ENCODE results near the gene TWIST2. TPM values are rescaled to one million over a fixed set of nuclear protein-coding genes. Genes with fewer than 3 reads are reported as not detected.

The TWIST2 gene
- total RNA-seq, 2 experiments from 2014 or later = not detected

- H3K27ac Mint-ChIP-seq = no peak overlapping the region
- peaks cover 59% of the 10 kb centered on the region for H3K27me3 Mint-ChIP-seq
- no peak overlapping the region for H3K4me3 Mint-ChIP-seq
- H3K9me3 Mint-ChIP-seq = no peaks in the 10 kb centered on the region
- ATAC-seq (ENCODE audit: low read depth) (no peak), DNase-seq (no peak)
- POLR2A ChIA-PET = no interaction called here
- no peaks in the 10 kb centered on the region for H3K4me1 Mint-ChIP-seq
- no peaks in the 10 kb centered on the region for H3K36me3 Mint-ChIP-seq
Observed at GRCh38 chr2:238846628-238847418, 1.1 kb upstream of the TWIST2 start.

DNA sequence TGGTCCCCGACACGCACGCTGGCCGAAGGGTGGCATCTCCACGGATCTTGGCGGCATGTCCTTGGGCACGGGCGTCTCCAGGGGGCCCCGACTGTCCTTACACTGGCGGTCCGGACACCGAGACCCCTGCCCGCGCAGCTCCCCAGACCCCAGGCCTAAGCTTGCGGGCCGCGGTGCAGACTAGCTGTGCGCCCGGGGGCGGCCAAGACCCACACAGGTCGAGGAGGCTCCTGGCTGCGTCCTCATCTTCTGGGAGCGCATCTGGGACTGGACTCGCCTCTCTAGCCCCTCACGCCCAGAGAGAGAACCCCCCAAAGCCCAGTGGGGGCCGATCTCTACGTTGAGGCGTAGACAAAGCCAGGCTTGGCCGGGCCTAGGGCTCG lies 475 bp upstream of the TWIST2 start:
- POLR2A ChIA-PET = no interaction called here
- Mint-ChIP-seq H3K36me3 (no peaks in the 10 kb centered on the region), H3K9me3 (no peaks in the 10 kb centered on the region), H3K27ac (no peak overlapping the region), H3K4me1 (no peaks in the 10 kb centered on the region), H3K4me3 (no peak overlapping the region), H3K27me3 (peaks cover 62% of the 10 kb centered on the region)
- ATAC-seq (ENCODE audit: low read depth) (no peak), DNase-seq (no peak)

DNA sequence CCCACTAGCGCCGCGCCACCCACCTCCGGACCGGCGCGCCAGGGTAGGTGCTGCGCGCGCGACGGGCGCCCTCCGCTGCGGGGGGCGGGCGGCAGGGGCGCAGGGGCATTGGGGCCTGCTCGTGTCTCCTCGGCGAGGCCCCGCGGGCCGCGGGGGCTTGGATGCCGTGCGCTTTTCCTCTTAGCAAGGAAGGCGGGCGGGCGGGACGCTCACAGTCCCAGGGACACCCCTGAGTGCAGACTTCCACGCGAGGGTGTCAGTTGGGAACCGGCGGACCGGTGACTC lies 748 bp downstream of the TWIST2 start:
- DNase-seq = no peak
- Mint-ChIP-seq H3K9me3 (no peaks in the 10 kb centered on the region), H3K27me3 (peaks cover 61% of the 10 kb centered on the region), H3K27ac (no peak overlapping the region), H3K4me1 (no peaks in the 10 kb centered on the region), H3K4me3 (no peak overlapping the region), H3K36me3 (no peaks in the 10 kb centered on the region)
- ATAC-seq (ENCODE audit: low read depth) = no peak
- POLR2A ChIA-PET = no interaction called here

DNA sequence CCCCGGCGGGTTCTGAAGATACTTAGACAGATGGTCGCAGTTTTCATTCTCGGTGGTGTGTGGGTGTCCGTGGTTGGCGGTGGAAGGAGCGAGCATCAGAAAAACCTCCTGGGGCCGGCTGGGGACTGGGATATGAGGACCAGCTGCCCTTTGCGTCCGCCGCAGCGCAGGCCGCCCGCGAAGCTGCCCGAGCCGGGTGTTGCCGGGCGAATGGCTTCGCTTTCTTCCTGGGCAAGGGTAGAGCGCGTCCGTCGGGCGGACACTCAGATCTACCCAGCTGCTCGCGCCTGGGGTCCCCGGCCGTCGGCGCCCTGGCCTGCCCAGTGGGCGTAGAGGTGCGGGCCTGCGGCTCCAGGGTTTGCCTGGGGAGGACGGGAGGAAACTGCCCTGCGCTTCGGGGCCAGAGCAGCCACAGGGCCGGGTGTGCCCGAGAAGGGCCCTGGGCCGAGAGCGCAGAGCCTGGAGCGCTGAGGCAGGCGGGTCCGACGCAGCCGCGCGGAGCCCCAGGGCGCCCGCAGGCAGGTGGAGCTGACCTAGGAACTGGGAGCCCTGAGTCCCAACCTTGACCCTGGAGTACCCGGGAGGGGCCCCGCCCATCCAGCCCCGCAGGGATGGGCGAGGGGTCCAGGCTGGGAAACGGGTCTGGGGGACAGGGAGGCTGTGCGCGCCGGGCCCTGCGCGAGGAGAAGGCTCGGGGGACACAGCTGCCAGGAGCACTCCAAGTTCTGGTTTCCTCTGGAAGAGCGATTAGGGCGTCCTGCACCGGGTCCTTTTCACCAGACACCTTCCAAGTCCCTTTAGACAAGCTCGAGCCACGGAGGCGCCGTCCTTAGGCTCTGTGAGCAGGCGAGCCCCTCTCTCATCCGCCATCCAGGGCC lies 1.3 kb downstream of the TWIST2 start:
- H3K4me3 Mint-ChIP-seq = no peak overlapping the region
- peaks cover 58% of the 10 kb centered on the region for H3K27me3 Mint-ChIP-seq
- H3K36me3 Mint-ChIP-seq = no peaks in the 10 kb centered on the region
- no peaks in the 10 kb centered on the region for H3K9me3 Mint-ChIP-seq
- ATAC-seq (ENCODE audit: low read depth) = no peak
- POLR2A ChIA-PET = no interaction called here
- no peak overlapping the region for H3K27ac Mint-ChIP-seq
- no peaks in the 10 kb centered on the region for H3K4me1 Mint-ChIP-seq
- no peak for DNase-seq

DNA sequence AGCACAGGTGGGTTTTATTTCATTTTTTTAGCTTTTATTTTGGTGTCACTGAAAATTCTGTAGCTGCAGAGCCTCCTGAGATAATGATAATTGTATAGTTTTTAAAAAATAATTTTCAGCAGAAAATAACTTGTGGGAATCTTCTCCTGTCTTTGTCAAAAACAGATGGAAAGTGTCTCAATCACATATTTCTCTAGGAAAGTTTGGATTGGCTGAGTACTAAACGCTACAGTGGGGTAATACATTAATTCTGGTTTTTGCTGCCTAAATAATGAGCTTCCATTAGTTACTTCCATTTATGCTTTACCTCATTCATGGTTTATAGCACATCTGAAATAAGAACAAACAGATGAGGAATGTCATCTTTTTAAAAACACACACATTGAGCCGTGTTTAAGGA lies 2.2 kb downstream of the TWIST2 start:
- H3K27me3 Mint-ChIP-seq = peaks cover 50% of the 10 kb centered on the region
- H3K4me3 Mint-ChIP-seq = no peak overlapping the region
- H3K27ac Mint-ChIP-seq = no peak overlapping the region
- H3K4me1 Mint-ChIP-seq = no peaks in the 10 kb centered on the region
- no peaks in the 10 kb centered on the region for H3K36me3 Mint-ChIP-seq
- POLR2A ChIA-PET = no interaction called here
- no peaks in the 10 kb centered on the region for H3K9me3 Mint-ChIP-seq
- no peak for DNase-seq
- ATAC-seq (ENCODE audit: low read depth) = no peak

- Mint-ChIP-seq H3K27ac (no peak overlapping the region), H3K4me3 (no peak overlapping the region), H3K9me3 (no peaks in the 10 kb centered on the region), H3K36me3 (no peaks in the 10 kb centered on the region), H3K27me3 (peaks cover 41% of the 10 kb centered on the region), H3K4me1 (no peaks in the 10 kb centered on the region)
- POLR2A ChIA-PET = no interaction called here
- no peak for ATAC-seq (ENCODE audit: low read depth)
- DNase-seq = no peak
Observed at GRCh38 chr2:238851026-238851425, 3.1 kb downstream of the TWIST2 start.

GRCh38 chr2:238851761-238852160 lies 3.9 kb downstream of the TWIST2 start:
- POLR2A ChIA-PET = no interaction called here
- H3K36me3 Mint-ChIP-seq = no peaks in the 10 kb centered on the region
- no peaks in the 10 kb centered on the region for H3K9me3 Mint-ChIP-seq
- no peak overlapping the region for H3K4me3 Mint-ChIP-seq
- no peak for DNase-seq
- peaks cover 38% of the 10 kb centered on the region for H3K27me3 Mint-ChIP-seq
- no peaks in the 10 kb centered on the region for H3K4me1 Mint-ChIP-seq
- H3K27ac Mint-ChIP-seq = no peak overlapping the region
- ATAC-seq (ENCODE audit: low read depth) = no peak

DNA sequence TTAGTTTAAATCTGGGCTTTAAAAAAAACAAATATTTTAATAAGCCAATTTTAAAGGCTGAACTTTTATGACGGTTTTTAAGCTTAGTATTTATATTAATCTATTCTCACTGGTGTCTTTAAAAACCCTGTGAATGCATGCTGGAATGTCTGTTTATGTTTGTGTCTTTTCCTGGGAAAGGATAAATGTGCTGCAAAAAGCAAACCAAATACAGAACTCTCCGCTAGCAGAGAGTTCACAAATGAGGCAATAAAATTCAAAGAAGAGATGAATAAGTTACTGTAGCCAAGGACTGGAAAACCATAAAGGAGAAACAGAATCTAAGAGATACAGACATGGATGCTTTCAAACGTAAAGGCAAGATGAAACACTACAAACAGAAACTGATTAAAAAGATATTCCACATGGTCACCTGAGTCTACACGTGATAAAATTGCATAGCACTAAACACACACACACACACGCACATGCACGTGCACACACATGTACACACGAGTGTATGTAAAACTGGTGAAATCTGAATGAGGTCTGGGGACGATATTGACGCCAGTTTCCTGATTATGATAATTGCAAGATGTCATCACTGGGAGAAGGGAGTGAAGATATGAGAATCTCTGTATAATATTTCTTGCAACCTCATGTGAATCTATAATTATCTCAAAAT lies 4.5 kb downstream of the TWIST2 start:
- no peak for DNase-seq
- H3K9me3 Mint-ChIP-seq = no peaks in the 10 kb centered on the region
- H3K27me3 Mint-ChIP-seq = peaks cover 36% of the 10 kb centered on the region
- no peaks in the 10 kb centered on the region for H3K4me1 Mint-ChIP-seq
- ATAC-seq (ENCODE audit: low read depth) = no peak
- POLR2A ChIA-PET = no interaction called here
- no peak overlapping the region for H3K4me3 Mint-ChIP-seq
- no peak overlapping the region for H3K27ac Mint-ChIP-seq
- no peaks in the 10 kb centered on the region for H3K36me3 Mint-ChIP-seq

- no peaks in the 10 kb centered on the region for H3K36me3 Mint-ChIP-seq
- ATAC-seq (ENCODE audit: low read depth) = no peak
- POLR2A ChIA-PET = no interaction called here
- H3K9me3 Mint-ChIP-seq = no peaks in the 10 kb centered on the region
- no peak overlapping the region for H3K4me3 Mint-ChIP-seq
- no peak for DNase-seq
- H3K27ac Mint-ChIP-seq = no peak overlapping the region
- no peaks in the 10 kb centered on the region for H3K4me1 Mint-ChIP-seq
- peaks cover 34% of the 10 kb centered on the region for H3K27me3 Mint-ChIP-seq
Observed at GRCh38 chr2:238853218-238853617, 5.3 kb downstream of the TWIST2 start.

GRCh38 chr2:238853721-238854120 lies 5.8 kb downstream of the TWIST2 start:
- Mint-ChIP-seq H3K27ac (no peak overlapping the region), H3K36me3 (no peaks in the 10 kb centered on the region), H3K4me3 (no peak overlapping the region), H3K4me1 (no peaks in the 10 kb centered on the region), H3K9me3 (no peaks in the 10 kb centered on the region), H3K27me3 (peaks cover 34% of the 10 kb centered on the region)
- ATAC-seq (ENCODE audit: low read depth) (no peak), DNase-seq (no peak)
- POLR2A ChIA-PET = no interaction called here

GRCh38 chr2:238854246-238854645 lies 6.4 kb downstream of the TWIST2 start:
- POLR2A ChIA-PET = no interaction called here
- no peak overlapping the region for H3K4me3 Mint-ChIP-seq
- H3K27me3 Mint-ChIP-seq = peaks cover 34% of the 10 kb centered on the region
- no peak overlapping the region for H3K27ac Mint-ChIP-seq
- DNase-seq (no peak), ATAC-seq (ENCODE audit: low read depth) (no peak)
- no peaks in the 10 kb centered on the region for H3K36me3 Mint-ChIP-seq
- H3K9me3 Mint-ChIP-seq = no peaks in the 10 kb centered on the region
- no peaks in the 10 kb centered on the region for H3K4me1 Mint-ChIP-seq

DNA sequence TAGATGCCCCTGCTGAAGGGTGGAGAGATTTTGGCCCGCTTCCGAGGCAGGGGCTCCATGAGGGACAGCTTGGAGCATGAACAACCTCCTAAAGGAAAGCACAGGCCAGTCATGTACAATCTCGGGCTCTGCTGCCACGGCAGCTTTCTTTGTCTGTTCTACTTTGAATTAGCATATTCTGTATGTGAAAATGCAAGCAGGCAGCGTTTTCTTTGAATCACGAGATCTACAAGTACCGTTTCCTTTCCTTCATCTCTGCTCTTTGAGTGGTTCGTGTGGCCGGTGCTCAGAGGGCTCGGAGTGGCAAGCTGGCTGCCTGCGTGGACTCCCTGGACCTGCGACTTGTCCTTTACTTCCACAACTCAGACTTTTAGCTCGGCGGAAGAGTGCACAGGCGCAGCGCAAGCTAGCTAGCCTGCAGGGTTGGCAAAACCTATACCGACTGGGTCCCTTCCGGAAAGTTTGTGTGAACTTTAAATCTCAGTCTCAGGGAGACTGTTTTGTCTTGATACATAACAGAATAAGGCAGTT lies 6.9 kb downstream of the TWIST2 start:
- no peak overlapping the region for H3K4me3 Mint-ChIP-seq
- POLR2A ChIA-PET = no interaction called here
- H3K27me3 Mint-ChIP-seq = peaks cover 32% of the 10 kb centered on the region
- no peak overlapping the region for H3K27ac Mint-ChIP-seq
- DNase-seq (no peak), ATAC-seq (ENCODE audit: low read depth) (no peak)
- no peaks in the 10 kb centered on the region for H3K36me3 Mint-ChIP-seq
- H3K4me1 Mint-ChIP-seq = no peaks in the 10 kb centered on the region
- no peaks in the 10 kb centered on the region for H3K9me3 Mint-ChIP-seq

GRCh38 chr2:238855299-238855698 lies 7.4 kb downstream of the TWIST2 start:
- H3K27me3 Mint-ChIP-seq = peaks cover 26% of the 10 kb centered on the region

More at GRCh38 chr2:238855299-238855698, 7.4 kb downstream of the TWIST2 start:
- DNase-seq (no peak), ATAC-seq (ENCODE audit: low read depth) (no peak)
- Mint-ChIP-seq H3K4me3 (no peak overlapping the region), H3K9me3 (no peaks in the 10 kb centered on the region), H3K4me1 (no peaks in the 10 kb centered on the region), H3K36me3 (no peaks in the 10 kb centered on the region), H3K27ac (no peak overlapping the region)
- POLR2A ChIA-PET = no interaction called here
